GM19240 (cell line): Measurements from ENCODE around the gene CFAP97.
A peak's percentile ranks its signal among the peaks of the same experiment; 100 is the strongest.
"Not testable (repeated sequence)": the region's sequence is repeated elsewhere in the genome, so short reads cannot be mapped to it uniquely, and the experiment has no call there.

Experiments
- DNase-seq: peaks from one replicate; pipeline ENCODE4 v3.0.0; 2011; ENCODE audit warnings: low spot score; ENCODE audit not compliant: insufficient read length

The CFAP97 gene

GRCh38 chr4:185201977-185202962, 1.5 kb downstream of the CFAP97 start:
- no peak for DNase-seq

- DNase-seq: not testable (repeated sequence)
Observed at GRCh38 chr4:185198189-185198588, 5.6 kb downstream of the CFAP97 start.

- no peak for DNase-seq
Observed at GRCh38 chr4:185196437-185196836, 7.4 kb downstream of the CFAP97 start.

- no peak for DNase-seq
Observed at GRCh38 chr4:185194924-185195888, 8.6 kb downstream of the CFAP97 start.

GRCh38 chr4:185192059-185192458, 11.7 kb downstream of the CFAP97 start:
- no peak for DNase-seq

- DNase-seq: no peak
Observed at GRCh38 chr4:185190306-185190856, 13.4 kb downstream of the CFAP97 start.

- DNase-seq: no peak
Observed at GRCh38 chr4:185189606-185190305, 14.0 kb downstream of the CFAP97 start.

GRCh38 chr4:185186769-185187168, 17.0 kb downstream of the CFAP97 start:
- DNase-seq: no peak

GRCh38 chr4:185183622-185184281, 20.0 kb downstream of the CFAP97 start:
- no peak for DNase-seq

- DNase-seq: no peak
Observed at GRCh38 chr4:185182239-185182638, 21.6 kb downstream of the CFAP97 start.

- no peak for DNase-seq
Observed at GRCh38 chr4:185179488-185179887, 24.3 kb downstream of the CFAP97 start.

- no peak for DNase-seq
Observed at GRCh38 chr4:185171373-185172071, 32.3 kb downstream of the CFAP97 start.

- no peak for DNase-seq
Observed at GRCh38 chr4:185167234-185167633, 36.6 kb downstream of the CFAP97 start.

- DNase-seq: peak; percentile 3
Observed at GRCh38 chr4:185165605-185166063, 38.2 kb downstream of the CFAP97 start.

- DNase-seq: no peak
Observed at GRCh38 chr4:185151296-185151695, 52.5 kb downstream of the CFAP97 start.

- DNase-seq: no peak
Observed at GRCh38 chr4:185149392-185149791, 54.4 kb downstream of the CFAP97 start.

GRCh38 chr4:185145572-185145971, 58.2 kb downstream of the CFAP97 start:
- DNase-seq: no peak

- DNase-seq: no peak
Observed at GRCh38 chr4:185144601-185145240, 59.1 kb downstream of the CFAP97 start.

GRCh38 chr4:185143601-185143969, 60.2 kb downstream of the CFAP97 start:
- DNase-seq: no peak
